HG02763 (cell line): ENCODE measurements around the gene RBM23.
"Not testable (repeated sequence)": the region's sequence is repeated elsewhere in the genome, so short reads cannot be mapped to it uniquely, and the experiment has no call there.

Source experiments
- ATAC-seq: cut with Tn5 transposase; IDR thresholded peaks from one replicate; pipeline ENCODE4 v1.9.1; 2021; ENCODE audit warnings: mild to moderate bottlenecking, moderate library complexity; ENCODE audit not compliant: unreplicated experiment

The RBM23 gene

GRCh38 chr14:22918804-22919600 is at the start of gene RBM23:
RBM23 (minus strand) TSS chr14:22919149.
- ATAC-seq: peak; percentile 82

GRCh38 chr14:22966783-22967269 is 47.9 kb upstream of the RBM23 start:
- no peak for ATAC-seq

GRCh38 chr14:22965916-22966782 is 47.2 kb upstream of the RBM23 start:
- ATAC-seq: not testable (repeated sequence)

GRCh38 chr14:22962061-22962676 is 43.2 kb upstream of the RBM23 start:
- no peak for ATAC-seq

- ATAC-seq: no peak
Measured at GRCh38 chr14:22955702-22956569, 37.0 kb upstream of the RBM23 start.

- ATAC-seq: no peak
Measured at GRCh38 chr14:22952418-22952817, 33.5 kb upstream of the RBM23 start.

GRCh38 chr14:22951795-22952194 is 32.8 kb upstream of the RBM23 start:
- not testable (repeated sequence) for ATAC-seq

- ATAC-seq: no peak
Measured at GRCh38 chr14:22945642-22946041, 26.7 kb upstream of the RBM23 start.

- ATAC-seq: no peak
Measured at GRCh38 chr14:22939684-22940083, 20.7 kb upstream of the RBM23 start.

- ATAC-seq: no peak
Measured at GRCh38 chr14:22935156-22935555, 16.2 kb upstream of the RBM23 start.

- no peak for ATAC-seq
Measured at GRCh38 chr14:22932146-22932545, 13.2 kb upstream of the RBM23 start.

GRCh38 chr14:22929961-22930364 is 11.0 kb upstream of the RBM23 start:
- no peak for ATAC-seq

- ATAC-seq: peak; percentile 91
Measured at GRCh38 chr14:22929104-22929960, 10.4 kb upstream of the RBM23 start, which contains the start of gene PRMT5. PRMT5 (minus strand) TSS chr14:22929376; CDS start chr14:22929361, 15 bp downstream.

- ATAC-seq: no peak
Measured at GRCh38 chr14:22928237-22929103, 9.5 kb upstream of the RBM23 start.

- ATAC-seq: no peak
Measured at GRCh38 chr14:22926316-22926715, 7.4 kb upstream of the RBM23 start.

- no peak for ATAC-seq
Measured at GRCh38 chr14:22925513-22925912, 6.6 kb upstream of the RBM23 start.

GRCh38 chr14:22923746-22924145 is 4.8 kb upstream of the RBM23 start:
- ATAC-seq: no peak

- ATAC-seq: no peak
Measured at GRCh38 chr14:22922294-22922693, 3.3 kb upstream of the RBM23 start.
